HepG2 (cell line): ENCODE measurements around the gene SMTN. TPM values are rescaled to one million over a fixed set of nuclear protein-coding genes. Genes with fewer than 3 reads are reported as not detected.

Experiments
- ATAC-seq: fragments of 200-7000 bp; cut with Tn5 transposase; 3 replicates; pipeline ENCODE4 v1.9.1; 2020; ENCODE audit warnings: mild to moderate bottlenecking, moderate library complexity
- BruUV-seq: library from RNA; stranded (reverse); fragments of 400-500 nt; replicated peaks from 2 replicates; lab custom pipeline; 2021; lab: Mats Ljungman, UMichigan
- CTCF ChIA-PET: fragments of 300-600 bp; formaldehyde crosslinking; extraction: SDS; loops from one replicate; lab custom pipeline; 2021; ENCODE audit warnings: low total read pairs, inconsistent platforms, low intra/inter-chr PET ratio; lab: Yijun Ruan, JAX
- POLR2A ChIA-PET: fragments of 350-600 bp; sonication (Branson Sonifier 250); formaldehyde crosslinking; loops from one replicate; lab custom pipeline; 2020; ENCODE audit warnings: antibody characterized with exemption, inconsistent platforms; lab: Yijun Ruan, JAX
- DNase-seq: peaks from one replicate; pipeline ENCODE4 v3.0.0-alpha.2; 2015; ENCODE audit warnings: low spot score
- FAIRE-seq: peaks from 3 replicates; lab custom pipeline; 2011; peaks lifted over from hg19 to GRCh38; lab: Jason Lieb, UNC
- H2AFZ ChIP-seq: one replicate; pipeline ENCODE4 v1.6.1; 2011; ENCODE audit warnings: low read length, inconsistent platforms
- H3K27ac ChIP-seq: fragments of 300-600 bp; 3 replicates; pipeline ENCODE4 v1.8.0; 2011; ENCODE audit warnings: mixed run types, mild to moderate bottlenecking, mixed read lengths, low read length, inconsistent platforms; ENCODE audit not compliant: insufficient read depth; ENCODE audit errors: extremely low read length
- H3K27me3 ChIP-seq, 2 experiments: fragments of 200-600 bp in 1 of 2; 2 replicates in 1 of 2; 3 replicates in 1 of 2; pipeline versions ENCODE4 v1.6.0 to v1.8.0; 2011; ENCODE audit warnings: low read length in 2 of 2, mild to moderate bottlenecking in 2 of 2, moderate library complexity in 2 of 2, inconsistent platforms in 1 of 2; ENCODE audit not compliant: insufficient read depth in 2 of 2, control insufficient read depth in 1 of 2
- H3K36me3 ChIP-seq, 2 experiments: fragments of 200-600 bp in 1 of 2; replicated peaks in 1 of 2; 2 replicates in 1 of 2; 3 replicates in 1 of 2; pipeline versions ENCODE4 v1.5.1 to v1.8.0; 2011; ENCODE audit warnings: low read length in 2 of 2, inconsistent platforms in 1 of 2; ENCODE audit not compliant: insufficient read depth in 2 of 2, control insufficient read depth in 1 of 2
- H3K4me1 ChIP-seq: 2 replicates; pipeline ENCODE4 v1.5.1; 2012; ENCODE audit warnings: low read length, inconsistent platforms; ENCODE audit not compliant: insufficient read depth
- H3K4me2 ChIP-seq: 2 replicates; pipeline ENCODE4 v1.6.0; 2011; ENCODE audit warnings: low read depth, low read length, inconsistent platforms
- H3K4me3 ChIP-seq, 3 experiments: fragments of 200-600 bp in 1 of 3; sonication (generic), shearing (Covaris generic) in 1 of 3; replicated peaks in 1 of 3; 2 replicates each; pipeline ENCODE4 v1.5.1; 2011 to 2016; ENCODE audit warnings: low read length in 3 of 3, inconsistent platforms in 2 of 3, low read depth in 2 of 3, mild to moderate bottlenecking in 2 of 3, control low read depth in 1 of 3, mixed read lengths in 1 of 3; ENCODE audit not compliant: insufficient read depth in 1 of 3
- H3K79me2 ChIP-seq: one replicate; pipeline ENCODE4 v1.6.1; 2011; ENCODE audit warnings: low read length, inconsistent platforms; ENCODE audit not compliant: insufficient read depth
- H3K9ac ChIP-seq: 2 replicates; pipeline ENCODE4 v1.6.0; 2011; ENCODE audit warnings: mild to moderate bottlenecking, low read depth, low read length, inconsistent platforms; ENCODE audit not compliant: insufficient read depth
- H3K9me3 ChIP-seq: 2 replicates; pipeline ENCODE4 v1.5.1; 2012; ENCODE audit warnings: mild to moderate bottlenecking, low read length
- H4K20me1 ChIP-seq: 2 replicates; pipeline ENCODE4 v1.6.0; 2011; ENCODE audit warnings: inconsistent platforms, mild to moderate bottlenecking, low read length, moderate library complexity; ENCODE audit not compliant: insufficient read depth
- ATM ChIP-seq: fragments of 450-650 bp; IDR thresholded peaks from 2 replicates; pipeline ENCODE4 v1.7.1; 2017; ENCODE audit warnings: mild to moderate bottlenecking, borderline replicate concordance
- CBFB ChIP-seq: sonication (generic); formaldehyde crosslinking; IDR thresholded peaks from 2 replicates; pipeline ENCODE4 v1.4.0; 2020; ENCODE audit warnings: missing genetic modification reagents
- CHD4 ChIP-seq: fragments of 200-600 bp; sonication (generic); IDR thresholded peaks from 2 replicates; pipeline ENCODE4 v1.7.0; 2017; ENCODE audit warnings: mild to moderate bottlenecking, low read length, borderline replicate concordance
- NFATC3 ChIP-seq: sonication (generic); formaldehyde crosslinking; IDR thresholded peaks from 2 replicates; pipeline ENCODE4 v1.5.1; 2020; ENCODE audit warnings: mild to moderate bottlenecking, missing genetic modification reagents
- PCBP2 ChIP-seq: fragments of 200-400 bp; formaldehyde crosslinking; optimal IDR thresholded peaks from 2 replicates; pipeline ENCODE3; 2018; ENCODE audit warnings: low read length, low read depth; ENCODE audit not compliant: poor library complexity, severe bottlenecking
- POLR2G ChIP-seq: fragments of 200-400 bp; formaldehyde crosslinking; IDR thresholded peaks from 2 replicates; pipeline ENCODE4 v1.6.1; 2018; ENCODE audit warnings: mild to moderate bottlenecking, low read depth, low read length, moderate library complexity
- ZMYM4 ChIP-seq: sonication (generic); formaldehyde crosslinking; IDR thresholded peaks from 2 replicates; pipeline ENCODE4 v1.8.1; 2023; ENCODE audit warnings: mild to moderate bottlenecking, missing genetic modification reagents
- ZNF703 ChIP-seq: sonication (generic); formaldehyde crosslinking; IDR thresholded peaks from 2 replicates; pipeline ENCODE4 v1.5.1; 2020; ENCODE audit warnings: missing genetic modification reagents, mild to moderate bottlenecking, moderate library complexity, borderline replicate concordance
- ZNF737 ChIP-seq: sonication (generic); formaldehyde crosslinking; IDR thresholded peaks from 2 replicates; pipeline ENCODE4 v1.5.0; 2020; ENCODE audit warnings: missing genetic modification reagents, mild to moderate bottlenecking, borderline replicate concordance
- ZNF781 ChIP-seq: sonication (generic); formaldehyde crosslinking; IDR thresholded peaks from 2 replicates; pipeline ENCODE4 v1.5.1; 2020; ENCODE audit warnings: borderline replicate concordance, mild to moderate bottlenecking, missing genetic modification reagents; ENCODE audit errors: not compliant biosample characterization
- ZSCAN29 ChIP-seq: sonication (generic); formaldehyde crosslinking; conservative IDR thresholded peaks from 2 replicates; pipeline ENCODE4 v1.4.0; 2020; ENCODE audit warnings: mild to moderate bottlenecking, missing genetic modification reagents
- WGBS: methylation state at CpG from one replicate; pipeline ENCODE4 v1.1.6; 2017; ENCODE audit warnings: low lambda C conversion rate; 5-methylcytosine and 5-hydroxymethylcytosine counted together
- in situ Hi-C: cut with HindIII; loops from 2 replicates; pipeline ENCODE4 v1.10.0; 2017; ENCODE audit warnings: low pct_unique_long_range_greater_than_20kb; ENCODE audit not compliant: extremely low pct_ligation_motif_present
- intact Hi-C: fragments of 100-400 bp; cut with micrococcal nuclease; formaldehyde crosslinking; loops from one replicate; pipeline ENCODE4 v1.10.0; 2022; ENCODE audit not compliant: unreplicated experiment
- polyA plus RNA-seq, 8 experiments: library from polyadenylated mRNA; depleted of rRNA in 3 of 8; stranded (reverse) in 7 of 8; unstranded in 1 of 8; fragments of >200 nt; fragmentation: Illumina TruSeq in 4 of 8; extraction: Trizol in 4 of 8; gene quantifications; 2 replicates each; pipeline versions ENCODE4 v1.2.1 to v1.2.3, GENCODE V29; 2011 to 2016; ENCODE audit warnings: low read depth in 4 of 8, missing spikeins in 1 of 8, mixed read lengths in 1 of 8; ENCODE audit not compliant: insufficient read depth in 1 of 8
- total RNA-seq, 5 experiments: library from RNA; depleted of rRNA; stranded (reverse); fragments of >200 nt; fragmentation: Illumina TruSeq; extraction: Trizol; gene quantifications; 2 replicates each; pipeline ENCODE4 v1.2.3, GENCODE V29; 2016; ENCODE audit warnings: low read depth in 1 of 5
- TF ChIP-seq, protein P1 (sequence below): IDR thresholded peaks from 2 replicates; pipeline ENCODE4 v1.6.1; 2016; ENCODE audit warnings: low read depth, control low read depth
- TF ChIP-seq, protein P2 (sequence below): sonication (generic); formaldehyde crosslinking; IDR thresholded peaks from 2 replicates; pipeline ENCODE4 v1.4.0; 2020; ENCODE audit warnings: missing genetic modification reagents
- TF ChIP-seq, protein P3 (sequence below): sonication (generic); formaldehyde crosslinking; IDR thresholded peaks from 2 replicates; pipeline ENCODE4 v1.4.0; 2020; ENCODE audit warnings: mild to moderate bottlenecking, missing genetic modification reagents
- TF ChIP-seq, protein P4 (sequence below): sonication (generic); formaldehyde crosslinking; IDR thresholded peaks from 2 replicates; pipeline ENCODE4 v1.8.1; 2023; ENCODE audit warnings: mild to moderate bottlenecking, missing genetic modification reagents
- TF ChIP-seq, protein P5 (sequence below): sonication (generic); formaldehyde crosslinking; IDR thresholded peaks from 2 replicates; pipeline ENCODE4 v1.5.0; 2020; ENCODE audit warnings: mild to moderate bottlenecking, low read depth, missing genetic modification reagents, borderline replicate concordance
- TF ChIP-seq, protein P6 (sequence below): sonication (generic); formaldehyde crosslinking; conservative IDR thresholded peaks from 2 replicates; pipeline ENCODE4 v1.8.1; 2023; ENCODE audit warnings: missing genetic modification reagents
- TF ChIP-seq, protein P7 (sequence below): IDR thresholded peaks from 2 replicates; pipeline ENCODE4 v1.6.1; 2012; ENCODE audit warnings: inconsistent platforms

The SMTN gene
- total and polyA plus RNA-seq, 2 of the 13 experiments (the other 11 are each of a cell fraction or from before 2014, with no cell fraction given) = 14.7 to 26.1 TPM

DNA sequence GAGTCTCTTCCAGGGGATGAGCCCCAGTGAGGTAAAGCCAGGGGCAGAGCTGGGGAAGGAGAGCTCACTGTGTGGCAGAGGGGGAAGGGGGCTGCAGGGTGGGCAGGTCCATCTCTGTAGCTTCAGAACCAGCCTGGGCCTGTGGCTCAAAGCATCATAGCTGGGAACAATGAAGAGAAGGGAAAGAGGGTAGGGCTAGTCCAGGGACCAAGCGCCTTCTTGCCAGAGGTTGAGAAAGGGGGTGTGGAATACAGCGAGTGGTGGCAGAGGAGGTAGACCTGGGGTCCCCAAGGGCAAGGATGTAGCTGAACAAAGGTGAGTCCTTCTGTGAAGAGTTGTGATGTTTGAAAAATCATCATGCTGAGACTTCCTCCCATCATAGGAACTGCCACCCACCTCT lies 60.4 kb downstream of the SMTN start:
- POLR2A ChIA-PET = no interaction called here
- in situ Hi-C loops = loop anchor here (5.0 to 10.0 kb wide), 2 partner anchors 39 to 177 kb away; partner anchors contain the start of genes MORC2 and TUG1
- 3% methylated on average over 2 of the region's 2 CpGs for WGBS
- peaks cover 2% of the 10 kb centered on the region for H3K4me1 ChIP-seq
- H3K27ac ChIP-seq = no peak overlapping the region
- peaks cover 6 to 45% of the 10 kb centered on the region in 2 experiments; a peak in 4 of 5 replicates for H3K27me3 ChIP-seq
- no TSS peak for BruUV-seq
- H4K20me1 ChIP-seq = no peaks in the 10 kb centered on the region
- no peaks in the 10 kb centered on the region for H3K36me3 ChIP-seq
- DNase-seq (no peak), FAIRE-seq (no peak), ATAC-seq (no peak)
- no peaks in the 10 kb centered on the region for H3K9me3 ChIP-seq
- H3K4me2 ChIP-seq = no peak overlapping the region
- H3K79me2 ChIP-seq = no peaks in the 10 kb centered on the region
- H3K9ac ChIP-seq = no peak overlapping the region
- TF ChIP-seq, protein P1, sequence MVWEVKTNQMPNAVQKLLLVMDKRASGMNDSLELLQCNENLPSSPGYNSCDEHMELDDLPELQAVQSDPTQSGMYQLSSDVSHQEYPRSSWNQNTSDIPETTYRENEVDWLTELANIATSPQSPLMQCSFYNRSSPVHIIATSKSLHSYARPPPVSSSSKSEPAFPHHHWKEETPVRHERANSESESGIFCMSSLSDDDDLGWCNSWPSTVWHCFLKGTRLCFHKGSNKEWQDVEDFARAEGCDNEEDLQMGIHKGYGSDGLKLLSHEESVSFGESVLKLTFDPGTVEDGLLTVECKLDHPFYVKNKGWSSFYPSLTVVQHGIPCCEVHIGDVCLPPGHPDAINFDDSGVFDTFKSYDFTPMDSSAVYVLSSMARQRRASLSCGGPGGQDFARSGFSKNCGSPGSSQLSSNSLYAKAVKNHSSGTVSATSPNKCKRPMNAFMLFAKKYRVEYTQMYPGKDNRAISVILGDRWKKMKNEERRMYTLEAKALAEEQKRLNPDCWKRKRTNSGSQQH (CRISPR knock-in tag) = no peak
- no peak for TF ChIP-seq ZMYM4 (CRISPR knock-in tag)
- no peak for TF ChIP-seq CHD4
- no peak for TF ChIP-seq NFATC3 (CRISPR knock-in tag)
- TF ChIP-seq POLR2G = no peak
- no peak for TF ChIP-seq ZNF781 (CRISPR knock-in tag)
- TF ChIP-seq PCBP2 = no peak
- TF ChIP-seq CBFB (CRISPR knock-in tag) = no peak
- TF ChIP-seq, protein P2, sequence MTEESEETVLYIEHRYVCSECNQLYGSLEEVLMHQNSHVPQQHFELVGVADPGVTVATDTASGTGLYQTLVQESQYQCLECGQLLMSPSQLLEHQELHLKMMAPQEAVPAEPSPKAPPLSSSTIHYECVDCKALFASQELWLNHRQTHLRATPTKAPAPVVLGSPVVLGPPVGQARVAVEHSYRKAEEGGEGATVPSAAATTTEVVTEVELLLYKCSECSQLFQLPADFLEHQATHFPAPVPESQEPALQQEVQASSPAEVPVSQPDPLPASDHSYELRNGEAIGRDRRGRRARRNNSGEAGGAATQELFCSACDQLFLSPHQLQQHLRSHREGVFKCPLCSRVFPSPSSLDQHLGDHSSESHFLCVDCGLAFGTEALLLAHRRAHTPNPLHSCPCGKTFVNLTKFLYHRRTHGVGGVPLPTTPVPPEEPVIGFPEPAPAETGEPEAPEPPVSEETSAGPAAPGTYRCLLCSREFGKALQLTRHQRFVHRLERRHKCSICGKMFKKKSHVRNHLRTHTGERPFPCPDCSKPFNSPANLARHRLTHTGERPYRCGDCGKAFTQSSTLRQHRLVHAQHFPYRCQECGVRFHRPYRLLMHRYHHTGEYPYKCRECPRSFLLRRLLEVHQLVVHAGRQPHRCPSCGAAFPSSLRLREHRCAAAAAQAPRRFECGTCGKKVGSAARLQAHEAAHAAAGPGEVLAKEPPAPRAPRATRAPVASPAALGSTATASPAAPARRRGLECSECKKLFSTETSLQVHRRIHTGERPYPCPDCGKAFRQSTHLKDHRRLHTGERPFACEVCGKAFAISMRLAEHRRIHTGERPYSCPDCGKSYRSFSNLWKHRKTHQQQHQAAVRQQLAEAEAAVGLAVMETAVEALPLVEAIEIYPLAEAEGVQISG (CRISPR knock-in tag) = no peak
- TF ChIP-seq, protein P3, sequence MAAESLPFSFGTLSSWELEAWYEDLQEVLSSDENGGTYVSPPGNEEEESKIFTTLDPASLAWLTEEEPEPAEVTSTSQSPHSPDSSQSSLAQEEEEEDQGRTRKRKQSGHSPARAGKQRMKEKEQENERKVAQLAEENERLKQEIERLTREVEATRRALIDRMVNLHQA = no peak
- TF ChIP-seq, protein P4, sequence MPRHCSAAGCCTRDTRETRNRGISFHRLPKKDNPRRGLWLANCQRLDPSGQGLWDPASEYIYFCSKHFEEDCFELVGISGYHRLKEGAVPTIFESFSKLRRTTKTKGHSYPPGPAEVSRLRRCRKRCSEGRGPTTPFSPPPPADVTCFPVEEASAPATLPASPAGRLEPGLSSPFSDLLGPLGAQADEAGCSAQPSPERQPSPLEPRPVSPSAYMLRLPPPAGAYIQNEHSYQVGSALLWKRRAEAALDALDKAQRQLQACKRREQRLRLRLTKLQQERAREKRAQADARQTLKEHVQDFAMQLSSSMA (CRISPR knock-in tag) = no peak
- no peak for TF ChIP-seq ZNF737
- TF ChIP-seq ZSCAN29 (CRISPR knock-in tag) = no peak
- no peak for TF ChIP-seq ZNF703
- TF ChIP-seq, protein P5, sequence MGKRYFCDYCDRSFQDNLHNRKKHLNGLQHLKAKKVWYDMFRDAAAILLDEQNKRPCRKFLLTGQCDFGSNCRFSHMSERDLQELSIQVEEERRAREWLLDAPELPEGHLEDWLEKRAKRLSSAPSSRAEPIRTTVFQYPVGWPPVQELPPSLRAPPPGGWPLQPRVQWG (CRISPR knock-in tag) = no peak
- TF ChIP-seq, protein P6, sequence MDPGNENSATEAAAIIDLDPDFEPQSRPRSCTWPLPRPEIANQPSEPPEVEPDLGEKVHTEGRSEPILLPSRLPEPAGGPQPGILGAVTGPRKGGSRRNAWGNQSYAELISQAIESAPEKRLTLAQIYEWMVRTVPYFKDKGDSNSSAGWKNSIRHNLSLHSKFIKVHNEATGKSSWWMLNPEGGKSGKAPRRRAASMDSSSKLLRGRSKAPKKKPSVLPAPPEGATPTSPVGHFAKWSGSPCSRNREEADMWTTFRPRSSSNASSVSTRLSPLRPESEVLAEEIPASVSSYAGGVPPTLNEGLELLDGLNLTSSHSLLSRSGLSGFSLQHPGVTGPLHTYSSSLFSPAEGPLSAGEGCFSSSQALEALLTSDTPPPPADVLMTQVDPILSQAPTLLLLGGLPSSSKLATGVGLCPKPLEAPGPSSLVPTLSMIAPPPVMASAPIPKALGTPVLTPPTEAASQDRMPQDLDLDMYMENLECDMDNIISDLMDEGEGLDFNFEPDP (CRISPR knock-in tag) = no peak
- TF ChIP-seq, protein P7, sequence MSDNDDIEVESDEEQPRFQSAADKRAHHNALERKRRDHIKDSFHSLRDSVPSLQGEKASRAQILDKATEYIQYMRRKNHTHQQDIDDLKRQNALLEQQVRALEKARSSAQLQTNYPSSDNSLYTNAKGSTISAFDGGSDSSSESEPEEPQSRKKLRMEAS = no peak
- no peak for TF ChIP-seq ATM
- CTCF ChIA-PET = no interaction called here
- H3K4me3 ChIP-seq = no peak overlapping the region
- intact Hi-C loops = no loop called here
- no peak overlapping the region for H2AFZ ChIP-seq
